ENCODE measurements around the gene PLAAT3. TPM values are rescaled to one million over a fixed set of nuclear protein-coding genes. Genes with fewer than 3 reads are reported as not detected.
"Not testable (repeated sequence)": the region's sequence is repeated elsewhere in the genome, so short reads cannot be mapped to it uniquely, and the experiment has no call there.

Gene PLAAT3
- total RNA-seq, 1 experiment from 2014 or later, result 0.48 TPM

GRCh38 chr11:63549411-63549810 is 64.8 kb downstream of the PLAAT3 start:
- Histone ChIP-seq H3K79me2 (ENCODE audit: low read length) (no peaks in the 10 kb centered on the region), H3K36me3 (ENCODE audit: insufficient read depth, low read length) (no peaks in the 10 kb centered on the region), H3K27me3 (ENCODE audit: low read length) (no peaks in the 10 kb centered on the region), H3K4me3 (ENCODE audit: low read length) (no peak overlapping the region), H3K9me3 (ENCODE audit: low read length) (no peaks in the 10 kb centered on the region), H3K4me2 (ENCODE audit: low read depth, low read length, poor library complexity, severe bottlenecking) (no peak overlapping the region), H3K9me2 (replicated peaks; ENCODE audit: insufficient read depth, low read length) (no peaks in the 10 kb centered on the region), H3K9ac (ENCODE audit: low read length) (no peak overlapping the region), H3K4me1 (ENCODE audit: low read length) (no peaks in the 10 kb centered on the region), H4K20me1 (ENCODE audit: insufficient read depth, low read depth, low read length) (no peaks in the 10 kb centered on the region), H2AFZ (ENCODE audit: low read length) (no peak overlapping the region), H3K27ac (ENCODE audit: low read length) (no peak overlapping the region)
- DNase-seq, result no peak

DNA sequence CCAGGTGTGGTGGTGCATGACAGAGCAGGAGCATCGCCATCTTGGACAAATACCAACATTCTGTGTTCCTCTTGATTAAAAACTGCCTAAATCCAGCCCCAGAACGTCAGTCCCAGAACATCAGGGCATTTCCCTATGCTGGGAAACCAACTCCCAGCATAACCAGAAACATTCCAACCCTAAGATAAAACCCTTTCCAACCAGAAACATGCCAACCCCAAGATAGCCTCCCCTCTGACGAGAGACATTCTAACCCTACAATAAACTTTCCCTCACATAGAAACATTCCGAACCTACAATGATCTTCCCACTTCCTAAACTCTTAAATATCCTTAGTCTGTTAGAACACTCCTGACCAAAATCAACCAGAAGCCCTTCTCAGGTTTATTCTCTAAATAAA is 66.1 kb downstream of the PLAAT3 start:
- Histone ChIP-seq H2AFZ (ENCODE audit: low read length) (no peak overlapping the region), H3K9ac (ENCODE audit: low read length) (no peak overlapping the region), H3K4me1 (ENCODE audit: low read length) (peaks cover 8% of the 10 kb centered on the region), H3K36me3 (ENCODE audit: insufficient read depth, low read length) (no peaks in the 10 kb centered on the region), H3K9me2 (replicated peaks; ENCODE audit: insufficient read depth, low read length) (no peaks in the 10 kb centered on the region), H3K79me2 (ENCODE audit: low read length) (no peaks in the 10 kb centered on the region), H3K27ac (ENCODE audit: low read length) (no peak overlapping the region), H3K27me3 (ENCODE audit: low read length) (no peaks in the 10 kb centered on the region), H3K9me3 (ENCODE audit: low read length) (no peaks in the 10 kb centered on the region), H3K4me3 (ENCODE audit: low read length) (no peak overlapping the region), H4K20me1 (ENCODE audit: insufficient read depth, low read depth, low read length) (no peaks in the 10 kb centered on the region), H3K4me2 (ENCODE audit: low read depth, low read length, poor library complexity, severe bottlenecking) (no peak overlapping the region)
- no peak for DNase-seq

DNA sequence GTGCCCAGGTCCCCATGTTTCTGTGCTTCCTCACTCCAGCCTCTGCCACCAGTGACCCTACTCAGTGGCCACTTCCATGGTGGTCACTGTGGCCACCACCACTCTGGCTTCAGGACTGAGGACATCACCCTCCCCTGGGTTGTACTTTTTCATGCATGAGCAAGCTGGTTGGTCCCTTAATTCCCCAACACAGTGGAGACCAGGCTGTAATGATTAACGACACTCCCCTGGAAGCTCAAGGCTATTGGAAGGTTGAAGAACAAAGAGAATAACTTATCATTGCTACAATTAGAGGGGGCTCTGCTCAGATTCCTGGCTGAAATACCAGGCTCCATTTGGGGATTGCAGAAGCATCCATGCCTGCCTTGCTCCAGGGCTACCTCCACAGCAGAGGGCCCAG is 67.2 kb downstream of the PLAAT3 start:
- Histone ChIP-seq H3K36me3 (ENCODE audit: insufficient read depth, low read length) (no peaks in the 10 kb centered on the region), H3K9me2 (replicated peaks; ENCODE audit: insufficient read depth, low read length) (no peaks in the 10 kb centered on the region), H4K20me1 (ENCODE audit: insufficient read depth, low read depth, low read length) (no peaks in the 10 kb centered on the region), H2AFZ (ENCODE audit: low read length) (no peak overlapping the region), H3K9me3 (ENCODE audit: low read length) (no peaks in the 10 kb centered on the region), H3K27ac (ENCODE audit: low read length) (no peak overlapping the region), H3K4me3 (ENCODE audit: low read length) (no peak overlapping the region), H3K79me2 (ENCODE audit: low read length) (no peaks in the 10 kb centered on the region), H3K9ac (ENCODE audit: low read length) (no peak overlapping the region), H3K27me3 (ENCODE audit: low read length) (no peaks in the 10 kb centered on the region), H3K4me1 (ENCODE audit: low read length) (peaks cover 9% of the 10 kb centered on the region), H3K4me2 (ENCODE audit: low read depth, low read length, poor library complexity, severe bottlenecking) (no peak overlapping the region)
- DNase-seq, result no peak

DNA sequence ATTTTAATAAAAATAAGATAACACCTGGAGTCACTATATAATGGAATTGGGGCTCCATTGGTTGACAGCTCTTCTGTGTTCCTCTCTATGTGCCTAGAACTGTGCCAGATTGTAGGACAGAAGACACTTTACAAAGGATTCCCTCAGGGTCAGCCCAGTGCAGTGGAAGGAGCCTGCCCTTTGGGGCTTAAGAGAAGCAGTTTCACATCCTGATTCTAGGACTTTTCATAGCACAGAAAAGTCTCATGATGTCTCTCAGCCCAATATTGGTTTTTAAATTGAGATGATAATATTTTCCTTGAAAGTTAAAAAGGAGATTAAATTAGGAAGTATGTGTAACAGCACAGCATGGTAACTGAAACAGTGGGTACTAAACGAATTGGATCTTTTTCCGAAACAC is 70.5 kb downstream of the PLAAT3 start:
- Histone ChIP-seq H3K79me2 (ENCODE audit: low read length) (no peaks in the 10 kb centered on the region), H4K20me1 (ENCODE audit: insufficient read depth, low read depth, low read length) (no peaks in the 10 kb centered on the region), H3K4me3 (ENCODE audit: low read length) (no peak overlapping the region), H3K9ac (ENCODE audit: low read length) (no peak overlapping the region), H3K9me3 (ENCODE audit: low read length) (no peaks in the 10 kb centered on the region), H3K36me3 (ENCODE audit: insufficient read depth, low read length) (no peaks in the 10 kb centered on the region), H3K4me2 (ENCODE audit: low read depth, low read length, poor library complexity, severe bottlenecking) (no peak overlapping the region), H3K27ac (ENCODE audit: low read length) (no peak overlapping the region), H3K27me3 (ENCODE audit: low read length) (no peaks in the 10 kb centered on the region), H3K4me1 (ENCODE audit: low read length) (peaks cover 9% of the 10 kb centered on the region), H2AFZ (ENCODE audit: low read length) (no peak overlapping the region), H3K9me2 (replicated peaks; ENCODE audit: insufficient read depth, low read length) (no peaks in the 10 kb centered on the region)
- peak; percentile 47 for DNase-seq

DNA sequence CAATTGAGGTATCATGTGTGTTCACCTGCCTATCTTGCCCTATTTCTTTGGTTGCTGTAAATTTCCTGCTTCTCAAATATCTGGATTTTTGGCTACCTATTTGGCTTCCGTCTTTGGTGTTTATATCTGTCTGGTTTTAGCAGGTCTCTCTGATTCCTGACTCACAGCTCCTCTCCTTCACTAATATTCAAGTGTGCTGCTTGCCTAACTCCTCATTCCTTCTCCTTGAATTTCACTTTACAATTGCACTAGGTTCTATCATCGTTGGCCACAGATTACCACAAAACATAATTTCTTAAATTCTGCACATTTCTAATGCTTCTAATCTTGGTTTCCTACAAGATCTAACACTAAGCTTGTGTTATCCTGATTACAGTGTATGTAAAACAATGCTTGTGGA is 71.7 kb downstream of the PLAAT3 start:
- not testable (repeated sequence) for H3K79me2 ChIP-seq (ENCODE audit: low read length); H3K27ac ChIP-seq (ENCODE audit: low read length); H4K20me1 ChIP-seq (ENCODE audit: insufficient read depth, low read depth, low read length); H3K4me3 ChIP-seq (ENCODE audit: low read length); H2AFZ ChIP-seq (ENCODE audit: low read length); H3K9ac ChIP-seq (ENCODE audit: low read length); H3K27me3 ChIP-seq (ENCODE audit: low read length); H3K36me3 ChIP-seq (ENCODE audit: insufficient read depth, low read length); H3K9me2 ChIP-seq (replicated peaks; ENCODE audit: insufficient read depth, low read length); H3K4me2 ChIP-seq (ENCODE audit: low read depth, low read length, poor library complexity, severe bottlenecking); H3K4me1 ChIP-seq (ENCODE audit: low read length); H3K9me3 ChIP-seq (ENCODE audit: low read length); DNase-seq

DNA sequence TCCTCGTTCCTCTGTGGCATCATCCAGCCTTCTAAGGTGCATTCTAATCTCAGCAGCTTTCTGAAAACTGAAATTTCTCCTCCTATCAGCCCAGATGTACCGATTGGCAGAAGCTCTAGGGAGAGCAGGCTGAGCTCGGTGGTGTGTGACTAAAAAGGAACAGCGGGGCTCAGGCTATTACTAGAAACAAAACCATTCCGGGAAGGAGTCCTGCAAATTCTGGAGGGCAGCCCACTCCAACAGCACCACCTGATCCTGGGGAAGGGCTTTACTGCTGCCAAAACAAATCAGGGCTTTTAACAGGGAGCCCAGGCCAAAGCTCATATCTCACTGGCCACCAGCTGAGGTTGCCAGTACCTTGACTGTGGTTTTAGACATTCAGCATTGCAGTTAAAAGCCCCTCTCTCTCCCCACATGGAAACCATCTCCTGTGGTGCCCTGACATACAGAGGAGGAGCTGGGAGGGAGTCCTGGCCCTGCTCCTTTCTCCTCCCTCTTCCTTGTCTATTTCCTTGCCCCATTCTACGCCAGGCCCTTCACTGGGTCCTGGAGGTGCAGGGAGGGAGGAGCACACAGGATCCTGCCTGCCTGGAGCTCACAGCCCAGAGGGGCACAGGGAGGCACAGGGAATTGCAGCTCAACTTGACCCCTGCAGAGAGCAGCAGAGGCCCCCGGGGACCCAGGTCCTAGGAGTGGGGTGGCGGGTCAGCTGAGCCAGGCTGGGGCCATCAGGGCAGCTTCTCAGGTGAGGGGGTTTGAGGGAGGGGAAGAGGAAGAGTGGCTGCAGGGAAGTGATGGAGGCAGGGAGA is 76.7 kb downstream of the PLAAT3 start:
- H3K9me2 ChIP-seq (replicated peaks; ENCODE audit: insufficient read depth, low read length), result no peaks in the 10 kb centered on the region
- no peaks in the 10 kb centered on the region for H3K79me2 ChIP-seq (ENCODE audit: low read length)
- no peak overlapping the region for H3K4me2 ChIP-seq (ENCODE audit: low read depth, low read length, poor library complexity, severe bottlenecking)
- no peak overlapping the region for H2AFZ ChIP-seq (ENCODE audit: low read length)
- H3K27me3 ChIP-seq (ENCODE audit: low read length), result no peaks in the 10 kb centered on the region
- no peak overlapping the region for H3K4me3 ChIP-seq (ENCODE audit: low read length)
- no peaks in the 10 kb centered on the region for H4K20me1 ChIP-seq (ENCODE audit: insufficient read depth, low read depth, low read length)
- no peak overlapping the region for H3K27ac ChIP-seq (ENCODE audit: low read length)
- H3K9ac ChIP-seq (ENCODE audit: low read length), result no peak overlapping the region
- H3K36me3 ChIP-seq (ENCODE audit: insufficient read depth, low read length), result no peaks in the 10 kb centered on the region
- H3K4me1 ChIP-seq (ENCODE audit: low read length), result peaks cover 5% of the 10 kb centered on the region
- no peak for DNase-seq
- H3K9me3 ChIP-seq (ENCODE audit: low read length), result no peaks in the 10 kb centered on the region

- Histone ChIP-seq H3K4me2 (ENCODE audit: low read depth, low read length, poor library complexity, severe bottlenecking) (peak within 1 kb of the TSS; percentile 28), H3K9me2 (replicated peaks; ENCODE audit: insufficient read depth, low read length) (no peaks in the 10 kb centered on the region), H3K9me3 (ENCODE audit: low read length) (no peaks in the 10 kb centered on the region), H3K27ac (ENCODE audit: low read length) (no peak within 1 kb of the TSS), H3K27me3 (ENCODE audit: low read length) (no peaks in the 10 kb centered on the region), H4K20me1 (ENCODE audit: insufficient read depth, low read depth, low read length) (no peaks in the 10 kb centered on the region), H2AFZ (ENCODE audit: low read length) (no peak within 1 kb of the TSS), H3K9ac (ENCODE audit: low read length) (no peak within 1 kb of the TSS), H3K36me3 (ENCODE audit: insufficient read depth, low read length) (no peaks in the 10 kb centered on the region), H3K4me1 (ENCODE audit: low read length) (peaks cover 5% of the 10 kb centered on the region), H3K4me3 (ENCODE audit: low read length) (0 out of 2 replicates have a peak within 1 kb of the TSS, but pooled peaks have one; percentile 14), H3K79me2 (ENCODE audit: low read length) (no peaks in the 10 kb centered on the region)
- DNase-seq, result no peak
These were observed 77.5 kb downstream of the PLAAT3 start, which contains the start of gene PLAAT4 for GRCh38 chr11:63536669-63537292. Gene PLAAT4 (plus strand): TSS chr11:63536808. CDS start chr11:63536869, 61 bp downstream.

GRCh38 chr11:63535734-63536133 is 78.5 kb downstream of the PLAAT3 start:
- Histone ChIP-seq H3K4me2 (ENCODE audit: low read depth, low read length, poor library complexity, severe bottlenecking) (no peak overlapping the region), H3K79me2 (ENCODE audit: low read length) (no peaks in the 10 kb centered on the region), H3K4me3 (ENCODE audit: low read length) (no peak overlapping the region), H3K9me2 (replicated peaks; ENCODE audit: insufficient read depth, low read length) (no peaks in the 10 kb centered on the region), H2AFZ (ENCODE audit: low read length) (no peak overlapping the region), H3K27me3 (ENCODE audit: low read length) (no peaks in the 10 kb centered on the region), H3K36me3 (ENCODE audit: insufficient read depth, low read length) (no peaks in the 10 kb centered on the region), H3K27ac (ENCODE audit: low read length) (no peak overlapping the region), H3K4me1 (ENCODE audit: low read length) (peaks cover 5% of the 10 kb centered on the region), H4K20me1 (ENCODE audit: insufficient read depth, low read depth, low read length) (no peaks in the 10 kb centered on the region), H3K9ac (ENCODE audit: low read length) (no peak overlapping the region), H3K9me3 (ENCODE audit: low read length) (no peaks in the 10 kb centered on the region)
- no peak for DNase-seq

All from Karpas-422 (cell line).